ENCODE measurements around the gene SPINDOC.
"Not testable (repeated sequence)": the region's sequence is repeated elsewhere in the genome, so short reads cannot be mapped to it uniquely, and the experiment has no call there.

Gene SPINDOC

GRCh38 chr11:63791495-63792167, 21.6 kb upstream of the SPINDOC start:
- no peak for DNase-seq (ENCODE audit: low read depth)

- no peak for DNase-seq (ENCODE audit: low read depth)
These were observed 20.1 kb upstream of the SPINDOC start for GRCh38 chr11:63793161-63793560.

GRCh38 chr11:63795066-63795465, 18.2 kb upstream of the SPINDOC start:
- no peak for DNase-seq (ENCODE audit: low read depth)

GRCh38 chr11:63800921-63801320, 12.3 kb upstream of the SPINDOC start:
- no peak for DNase-seq (ENCODE audit: low read depth)

GRCh38 chr11:63802637-63803414, 10.4 kb upstream of the SPINDOC start:
- no peak for DNase-seq (ENCODE audit: low read depth)

GRCh38 chr11:63804259-63804658, 9.0 kb upstream of the SPINDOC start:
- no peak for DNase-seq (ENCODE audit: low read depth)

GRCh38 chr11:63805844-63806415, 7.3 kb upstream of the SPINDOC start:
- no peak for DNase-seq (ENCODE audit: low read depth)

- not testable (repeated sequence) for DNase-seq (ENCODE audit: low read depth)
These were observed 2.9 kb upstream of the SPINDOC start for GRCh38 chr11:63810383-63810782.

GRCh38 chr11:63811522-63811921, 1.7 kb upstream of the SPINDOC start:
- DNase-seq (ENCODE audit: low read depth), result no peak

- no peak for DNase-seq (ENCODE audit: low read depth)
These were observed 517 bp downstream of the SPINDOC start for GRCh38 chr11:63813563-63814382.

- DNase-seq (ENCODE audit: low read depth), result no peak
These were observed 1.1 kb downstream of the SPINDOC start for GRCh38 chr11:63814383-63814736.

GRCh38 chr11:63816166-63816565, 2.9 kb downstream of the SPINDOC start:
- DNase-seq (ENCODE audit: low read depth), result no peak

GRCh38 chr11:63816732-63817131, 3.5 kb downstream of the SPINDOC start:
- no peak for DNase-seq (ENCODE audit: low read depth)

GRCh38 chr11:63817758-63818498, 4.7 kb downstream of the SPINDOC start:
- no peak for DNase-seq (ENCODE audit: low read depth)

GRCh38 chr11:63818609-63819008, 5.4 kb downstream of the SPINDOC start:
- no peak for DNase-seq (ENCODE audit: low read depth)

- no peak for DNase-seq (ENCODE audit: low read depth)
These were observed 8.2 kb downstream of the SPINDOC start for GRCh38 chr11:63821411-63821810.

GRCh38 chr11:63826471-63827190, 13.4 kb downstream of the SPINDOC start:
- DNase-seq (ENCODE audit: low read depth), result no peak

- DNase-seq (ENCODE audit: low read depth), result no peak
These were observed 16.7 kb downstream of the SPINDOC start for GRCh38 chr11:63829823-63830489.

- no peak for DNase-seq (ENCODE audit: low read depth)
These were observed 18.1 kb downstream of the SPINDOC start for GRCh38 chr11:63831326-63831725.

GRCh38 chr11:63832336-63832735, 19.1 kb downstream of the SPINDOC start:
- DNase-seq (ENCODE audit: low read depth), result no peak

GRCh38 chr11:63833048-63833447, 19.8 kb downstream of the SPINDOC start:
- no peak for DNase-seq (ENCODE audit: low read depth)
